Head of caudate nucleus (tissue), 42 donors: ENCODE measurements around the gene RPUSD3.

Source experiments
- DNase-seq, 42 donors: peaks; one replicate each; pipeline versions ENCODE4 v3.0.0 to v3.0.0-alpha.2; 2020 to 2021; ENCODE audit warnings: mixed read lengths in 7 of 42
- intact Hi-C: fragments of 100-400 bp; cut with DNase I; formaldehyde crosslinking; loops from one replicate; pipeline ENCODE4 v1.15.0; 2022

Gene RPUSD3

GRCh38 chr3:9846231-9846630 is 2.4 kb upstream of the RPUSD3 start:
- DNase-seq, result no peak
- intact Hi-C loops, result loop anchor here (5.0 to 10.0 kb wide), 2 partner anchors 49 to 86 kb away; partner anchors contain the start of genes CRELD1 and JAGN1

- intact Hi-C loops, result loop anchor here (5.0 to 10.0 kb wide), 3 partner anchors 49 to 106 kb away; partner anchors contain the start of genes ARPC4, JAGN1 and TADA3
- DNase-seq, result no peak
These were observed 2.8 kb downstream of the RPUSD3 start for GRCh38 chr3:9841015-9841414.

- intact Hi-C loops, result no loop called here
- no peak for DNase-seq
These were observed 5.0 kb downstream of the RPUSD3 start for GRCh38 chr3:9838856-9839255.

- peak in 17 of 42 donors; percentile 5 to 65 (median 34) for DNase-seq
- intact Hi-C loops, result no loop called here
These were observed 5.9 kb downstream of the RPUSD3 start for GRCh38 chr3:9837701-9838582.

GRCh38 chr3:9834520-9835380 is 9.1 kb downstream of the RPUSD3 start:
- intact Hi-C loops, result no loop called here
- DNase-seq, result no peak

GRCh38 chr3:9833078-9833477 is 10.7 kb downstream of the RPUSD3 start:
- intact Hi-C loops, result no loop called here
- no peak for DNase-seq

- intact Hi-C loops, result no loop called here
- no peak for DNase-seq
These were observed 12.6 kb downstream of the RPUSD3 start for GRCh38 chr3:9831253-9831652.

- peak in 1 of 42 donors; percentile 27 for DNase-seq
- intact Hi-C loops, result no loop called here
These were observed 14.7 kb downstream of the RPUSD3 start for GRCh38 chr3:9828801-9829755.

GRCh38 chr3:9826815-9827573 is 16.8 kb downstream of the RPUSD3 start:
- DNase-seq, result no peak
- intact Hi-C loops, result no loop called here

GRCh38 chr3:9825451-9826040 is 18.3 kb downstream of the RPUSD3 start:
- intact Hi-C loops, result no loop called here
- DNase-seq, result no peak

- intact Hi-C loops, result no loop called here
- no peak for DNase-seq
These were observed 22.9 kb downstream of the RPUSD3 start for GRCh38 chr3:9820946-9821345.

GRCh38 chr3:9820543-9820942 is 23.3 kb downstream of the RPUSD3 start:
- no peak for DNase-seq
- intact Hi-C loops, result no loop called here

GRCh38 chr3:9818666-9819335 is 25.0 kb downstream of the RPUSD3 start:
- intact Hi-C loops, result no loop called here
- DNase-seq, result no peak

- intact Hi-C loops, result no loop called here
- DNase-seq, result no peak
These were observed 26.4 kb downstream of the RPUSD3 start for GRCh38 chr3:9817436-9817835.

GRCh38 chr3:9815986-9816385 is 27.8 kb downstream of the RPUSD3 start:
- DNase-seq, result no peak
- intact Hi-C loops, result no loop called here

GRCh38 chr3:9812870-9813483 is 30.8 kb downstream of the RPUSD3 start:
- DNase-seq, result no peak
- intact Hi-C loops, result no loop called here

- intact Hi-C loops, result no loop called here
- DNase-seq, result no peak
These were observed 33.0 kb downstream of the RPUSD3 start for GRCh38 chr3:9810846-9811245.
